Endodermal cell (in vitro differentiated cells): ENCODE results near the gene SAXO2. TPM values are rescaled to one million over a fixed set of nuclear protein-coding genes. Genes with fewer than 3 reads are reported as not detected.

Experiments
- DNase-seq: peaks from one replicate; pipeline ENCODE4 v3.0.0-alpha.2; 2017
- H3K27ac ChIP-seq: 2 replicates; pipeline ENCODE4 v1.5.1; 2013; ENCODE audit warnings: mild to moderate bottlenecking, low read depth, low read length, moderate library complexity
- H3K27me3 ChIP-seq: 2 replicates; pipeline ENCODE4 v1.6.1; 2013; ENCODE audit warnings: mild to moderate bottlenecking, low read length, moderate library complexity; ENCODE audit not compliant: insufficient read depth, control insufficient read depth, poor library complexity, severe bottlenecking
- H3K36me3 ChIP-seq: 2 replicates; pipeline ENCODE4 v1.7.0; 2013; ENCODE audit warnings: mild to moderate bottlenecking, low read length, moderate library complexity; ENCODE audit not compliant: control insufficient read depth, insufficient read depth
- H3K4me1 ChIP-seq: one replicate; pipeline ENCODE4 v1.7.0; 2013; ENCODE audit warnings: low read length; ENCODE audit not compliant: control insufficient read depth, insufficient read depth
- H3K4me3 ChIP-seq: 2 replicates; pipeline ENCODE4 v1.5.1; 2013; ENCODE audit warnings: mild to moderate bottlenecking, low read length, moderate library complexity
- H3K9ac ChIP-seq: 2 replicates; pipeline ENCODE4 v1.6.1; 2013; ENCODE audit warnings: mild to moderate bottlenecking, low read length, moderate library complexity; ENCODE audit not compliant: poor library complexity, severe bottlenecking; ENCODE audit errors: extremely low read depth
- H3K9me3 ChIP-seq: 2 replicates; pipeline ENCODE4 v1.6.1; 2013; ENCODE audit warnings: mild to moderate bottlenecking, low read length, moderate library complexity; ENCODE audit not compliant: control insufficient read depth
- H3K27ac Mint-ChIP-seq: 2 replicates; pipeline ENCODE4 v1.8.0; 2020; ENCODE audit warnings: mixed read lengths
- H3K27me3 Mint-ChIP-seq: 2 replicates; pipeline ENCODE4 v1.8.0; 2021; ENCODE audit warnings: mild to moderate bottlenecking, mixed read lengths; ENCODE audit not compliant: insufficient read depth
- H3K36me3 Mint-ChIP-seq: 2 replicates; pipeline ENCODE4 v1.8.0; 2020; ENCODE audit warnings: low read depth, mixed read lengths
- H3K4me1 Mint-ChIP-seq: 2 replicates; pipeline ENCODE4 v1.8.0; 2020; ENCODE audit warnings: mixed read lengths
- H3K4me3 Mint-ChIP-seq: 2 replicates; pipeline ENCODE4 v1.8.0; 2020; ENCODE audit warnings: mild to moderate bottlenecking, moderate library complexity, mixed read lengths
- H3K9me3 Mint-ChIP-seq: 2 replicates; pipeline ENCODE4 v1.8.0; 2020; ENCODE audit warnings: mild to moderate bottlenecking, mixed read lengths
- CTCF ChIP-seq: fragments of 200-600 bp; sonication (generic); conservative IDR thresholded peaks from 2 replicates; pipeline ENCODE4 v1.5.0; 2021; ENCODE audit warnings: antibody characterized with exemption, mild to moderate bottlenecking
- WGBS, 2 experiments: methylation state at CpG; one replicate each; pipeline versions ENCODE4 v1.1.5 to v1.1.7; 2013; ENCODE audit warnings: missing lambda C conversion rate in 2 of 2, mixed read lengths in 1 of 2; ENCODE audit not compliant: insufficient coverage in 1 of 2, insufficient read length in 1 of 2; 5-methylcytosine and 5-hydroxymethylcytosine counted together
- total RNA-seq, 2 donors: library from RNA; stranded (reverse); fragmentation: NEBNext Ultra II Directional in 1 of 2; extraction: Animal tissue kit (Norgen Biotek cat#: 25700) in 1 of 2; gene quantifications; 2 replicates in 1 of 2; 3 replicates in 1 of 2; pipeline ENCODE4 v1.2.1, GENCODE V29; 2021

Gene SAXO2
- total RNA-seq, 2 donors from 2014 or later: 17.6 to 23.9 TPM

GRCh38 chr15:82304778-82305090 lies 42.1 kb downstream of the SAXO2 start:
- Histone ChIP-seq H3K27me3 (no peaks in the 10 kb centered on the region), H3K36me3 (no peaks in the 10 kb centered on the region), H3K4me1 (no peaks in the 10 kb centered on the region), H3K4me3 (no peak overlapping the region), H3K9me3 (no peaks in the 10 kb centered on the region), H3K27ac (no peak overlapping the region), H3K9ac (no peak overlapping the region)
- Mint-ChIP-seq H3K4me3 (no peak overlapping the region), H3K27ac (no peak overlapping the region), H3K36me3 (no peaks in the 10 kb centered on the region), H3K4me1 (no peaks in the 10 kb centered on the region), H3K27me3 (no peaks in the 10 kb centered on the region), H3K9me3 (no peaks in the 10 kb centered on the region)
- 90% methylated on average over 4 of the region's 4 CpGs; no CpG with 5 or more reads in 1 of the 2 experiments for WGBS, 2 experiments
- DNase-seq: no peak
- peak; percentile 38 for TF ChIP-seq CTCF

GRCh38 chr15:82305621-82306048 lies 43.0 kb downstream of the SAXO2 start:
- no peak for TF ChIP-seq CTCF
- Mint-ChIP-seq H3K27me3 (peaks cover 3% of the 10 kb centered on the region), H3K4me3 (no peak overlapping the region), H3K9me3 (peaks cover 4% of the 10 kb centered on the region), H3K36me3 (no peaks in the 10 kb centered on the region), H3K4me1 (no peaks in the 10 kb centered on the region), H3K27ac (no peak overlapping the region)
- WGBS, 2 experiments: 90 to 93% methylated on average over 6 to 7 of the region's 7 CpGs
- no peaks in the 10 kb centered on the region for H3K36me3 ChIP-seq
- no peak overlapping the region for H3K4me3 ChIP-seq
- H3K9ac ChIP-seq: no peak overlapping the region
- no peaks in the 10 kb centered on the region for H3K27me3 ChIP-seq
- H3K4me1 ChIP-seq: no peaks in the 10 kb centered on the region
- H3K9me3 ChIP-seq: no peaks in the 10 kb centered on the region
- H3K27ac ChIP-seq: no peak overlapping the region
- peak; percentile 35 for DNase-seq

- Histone ChIP-seq H3K9ac (no peak overlapping the region), H3K36me3 (no peaks in the 10 kb centered on the region), H3K9me3 (no peaks in the 10 kb centered on the region), H3K27me3 (no peaks in the 10 kb centered on the region), H3K4me1 (no peaks in the 10 kb centered on the region), H3K27ac (no peak overlapping the region), H3K4me3 (no peak overlapping the region)
- Mint-ChIP-seq H3K4me1 (no peaks in the 10 kb centered on the region), H3K36me3 (no peaks in the 10 kb centered on the region), H3K4me3 (no peak overlapping the region), H3K27me3 (peaks cover 5% of the 10 kb centered on the region), H3K9me3 (peaks cover 7% of the 10 kb centered on the region), H3K27ac (no peak overlapping the region)
- peak; percentile 61 for TF ChIP-seq CTCF
- 91 to 93% methylated on average over 13 to 16 of the region's 16 CpGs for WGBS, 2 experiments
- peak; percentile 60 for DNase-seq
Observed at GRCh38 chr15:82306791-82307713, 44.4 kb downstream of the SAXO2 start.
